ENCODE results near the gene ANXA11. TPM values are rescaled to one million over a fixed set of nuclear protein-coding genes. Genes with fewer than 3 reads are reported as not detected.
"Not testable (repeated sequence)": the region's sequence is repeated elsewhere in the genome, so short reads cannot be mapped to it uniquely, and the experiment has no call there.

Gene ANXA11
- total and polyA plus RNA-seq, 9 of the 15 experiments (the other 6 are each of a cell fraction or from before 2014, with no cell fraction given) = 43.6 to 212 (median 109) TPM

DNA sequence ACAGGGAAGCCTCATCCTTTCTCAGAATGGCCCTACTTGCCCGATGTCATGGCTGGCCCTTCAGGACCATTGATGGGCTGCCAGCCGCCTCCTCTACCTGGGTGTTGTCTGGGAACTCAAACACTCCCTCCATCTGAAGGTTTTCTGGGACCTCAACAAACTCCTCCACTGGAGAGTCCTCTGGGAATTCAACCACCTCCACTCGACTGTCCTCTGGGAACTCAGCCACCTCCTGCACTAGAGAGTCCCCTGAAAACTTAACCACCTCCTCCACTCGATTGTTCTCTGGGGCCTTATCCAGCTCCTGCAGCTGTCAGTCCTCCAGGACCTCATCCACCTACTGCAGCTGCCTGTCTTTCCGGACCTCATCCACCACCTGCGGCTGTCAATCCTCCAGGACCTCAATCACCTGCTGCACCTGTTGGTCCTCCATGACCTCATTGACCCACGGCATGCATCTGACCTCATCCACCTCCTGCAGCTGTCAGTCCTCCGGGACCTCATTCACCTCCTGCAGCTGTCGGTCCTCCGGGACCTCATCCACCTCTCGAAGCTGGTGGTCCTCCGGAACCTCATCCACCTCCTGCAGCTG, 47.1 kb upstream of the ANXA11 start:
- in situ Hi-C loops (cut with MboI) (no loop called here), intact Hi-C loops (cut with micrococcal nuclease) (no loop called here)
- FAIRE-seq = no peak
- no peak for ATAC-seq
- H3K9ac ChIP-seq (ENCODE audit: insufficient read depth in 1 of 2, low read depth in 2 of 2, low read length in 2 of 2) = 0 out of 4 replicates have a peak overlapping the region, but pooled peaks of 1 of the 2 experiments have one; percentile 48
- H4K20me1 ChIP-seq (replicated peaks; ENCODE audit: control insufficient read depth, insufficient read depth, low read length) = peaks cover 4% of the 10 kb centered on the region
- H3K9me3 ChIP-seq (replicated peaks; ENCODE audit: control insufficient read depth, insufficient read depth, low read depth, low read length) = no peaks in the 10 kb centered on the region
- H2AFZ ChIP-seq (ENCODE audit: low read depth, low read length) = no peak overlapping the region
- no peak overlapping the region for H3K4me2 ChIP-seq (ENCODE audit: insufficient read depth, low read length)
- ChIA-PET CTCF (ENCODE audit: low intra/inter-chr PET ratio) (no interaction called here), POLR2A (interaction anchor here (0.6 kb wide), 1 partner anchor 80 kb away, joined by 3 read pairs; no protein-coding TSS in a partner anchor)
- no peak overlapping the region for H3K27ac ChIP-seq (ENCODE audit: extremely low read depth, low read depth, low read length)
- H3K4me3 ChIP-seq = no peak overlapping the region
- 1% methylated on average over 12 of the region's 12 CpGs for WGBS (ENCODE audit: insufficient coverage, low coverage, missing lambda C conversion rate)
- BruUV-seq (replicated peaks) = no TSS peak
- no peaks in the 10 kb centered on the region for H3K36me3 ChIP-seq (ENCODE audit: control insufficient read depth, insufficient read depth, low read length)
- no peaks in the 10 kb centered on the region for H3K9me1 ChIP-seq (ENCODE audit: control insufficient read depth, insufficient read depth, low read length)
- no peak for TF ChIP-seq ETV5 (CRISPR knock-in tag; IDR thresholded peaks at IDR 0.05; ENCODE audit: low read depth)
- peak; percentile 59 for TF ChIP-seq CBFA2T2 (conservative IDR thresholded peaks at IDR 0.05)
- peak; percentile 63 for TF ChIP-seq CBFA2T3 (IDR thresholded peaks at IDR 0.05)
- no peak for TF ChIP-seq CHD4 (IDR thresholded peaks at IDR 0.05; ENCODE audit: insufficient read depth, insufficient replicate concordance, low read depth, low read length, poor library complexity, severe bottlenecking)
- no peak for TF ChIP-seq HCFC1 (IDR thresholded peaks at IDR 0.05; ENCODE audit: low read depth, low read length)
- peak in 1 of 4 experiments; percentile 6 for DNase-seq (ENCODE audit: extremely low read depth in 1 of 4, low spot score in 3 of 4)
- no peaks in the 10 kb centered on the region for H3K4me1 ChIP-seq (replicated peaks in 1 of 2; ENCODE audit: control insufficient read depth in 2 of 2, insufficient read depth in 2 of 2, low read length in 2 of 2)
- peaks cover 0 to 27% of the 10 kb centered on the region in 2 experiments; a peak in 3 of 5 replicates for H3K27me3 ChIP-seq (ENCODE audit: control insufficient read depth in 2 of 2, insufficient read depth in 2 of 2, low read length in 2 of 2)
- H3K79me2 ChIP-seq (ENCODE audit: control insufficient read depth, insufficient read depth, low read length) = no peaks in the 10 kb centered on the region

DNA sequence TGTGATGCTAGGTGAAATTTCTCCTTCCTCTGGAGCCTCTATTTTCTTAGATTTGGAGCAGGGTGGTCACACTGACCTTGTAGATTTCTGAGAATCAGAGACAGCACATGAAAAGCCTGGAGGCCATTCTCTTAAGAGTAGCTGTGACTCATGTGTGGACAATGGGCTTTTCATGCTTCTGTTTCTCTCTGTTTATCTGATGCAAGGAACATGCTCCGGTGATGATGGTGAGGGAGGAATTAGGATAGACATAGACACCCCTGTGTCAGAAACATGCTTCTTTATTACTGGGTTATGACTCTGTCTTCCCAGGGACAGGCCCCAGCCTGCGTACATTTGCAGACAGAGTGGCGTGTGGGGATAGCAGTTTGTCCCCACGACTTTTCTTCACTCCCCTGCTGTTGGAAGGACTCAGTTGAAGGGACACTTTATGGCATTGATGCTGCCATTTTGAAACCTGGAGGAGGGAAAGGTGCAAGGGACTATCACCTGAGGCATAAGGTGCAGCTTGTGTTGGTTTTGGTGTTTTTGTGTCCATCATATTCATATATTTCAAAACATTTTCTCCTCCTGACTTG, 46.5 kb upstream of the ANXA11 start:
- DNase-seq (ENCODE audit: extremely low read depth in 1 of 4, low spot score in 3 of 4); H4K20me1 ChIP-seq (replicated peaks; ENCODE audit: control insufficient read depth, insufficient read depth, low read length); H3K9me3 ChIP-seq (replicated peaks; ENCODE audit: control insufficient read depth, insufficient read depth, low read depth, low read length); H2AFZ ChIP-seq (ENCODE audit: low read depth, low read length); BruUV-seq (replicated peaks); H3K79me2 ChIP-seq (ENCODE audit: control insufficient read depth, insufficient read depth, low read length); ATAC-seq; in situ Hi-C loops (cut with MboI); POLR2A ChIA-PET; H3K4me3 ChIP-seq; H3K4me2 ChIP-seq (ENCODE audit: insufficient read depth, low read length); H3K9me1 ChIP-seq (ENCODE audit: control insufficient read depth, insufficient read depth, low read length); H3K27ac ChIP-seq (ENCODE audit: extremely low read depth, low read depth, low read length); intact Hi-C loops (cut with micrococcal nuclease); CTCF ChIA-PET (ENCODE audit: low intra/inter-chr PET ratio); H3K9ac ChIP-seq (ENCODE audit: insufficient read depth in 1 of 2, low read depth in 2 of 2, low read length in 2 of 2); H3K4me1 ChIP-seq (replicated peaks in 1 of 2; ENCODE audit: control insufficient read depth in 2 of 2, insufficient read depth in 2 of 2, low read length in 2 of 2); FAIRE-seq; H3K36me3 ChIP-seq (ENCODE audit: control insufficient read depth, insufficient read depth, low read length): not testable (repeated sequence)
- H3K27me3 ChIP-seq (ENCODE audit: control insufficient read depth in 2 of 2, insufficient read depth in 2 of 2, low read length in 2 of 2) = peaks cover 0 to 27% of the 10 kb centered on the region in 2 experiments; a peak in 3 of 5 replicates
- WGBS (ENCODE audit: insufficient coverage, low coverage, missing lambda C conversion rate) = 4% methylated on average over 3 of the region's 4 CpGs

DNA sequence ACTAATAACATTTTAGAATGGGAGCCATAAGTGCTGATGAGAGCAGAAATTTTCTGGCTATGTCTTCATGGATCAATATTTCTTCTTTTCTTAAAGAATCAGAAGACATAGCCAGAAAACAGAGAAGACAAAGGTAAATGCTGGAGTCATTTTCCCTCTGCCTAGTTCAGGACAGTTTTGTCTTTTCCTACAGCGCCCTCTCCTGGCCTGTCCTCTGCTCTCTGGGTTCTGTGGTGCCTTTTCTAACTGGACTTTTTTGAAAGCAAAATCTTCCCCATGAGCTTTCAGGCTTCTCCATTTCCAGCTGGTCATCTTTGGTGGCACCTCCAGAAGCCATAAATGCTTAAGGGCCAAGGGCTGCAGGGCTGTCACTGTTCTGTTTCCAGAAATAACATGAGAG, 45.1 kb upstream of the ANXA11 start:
- FAIRE-seq (peak; percentile 97), ATAC-seq (peak; percentile 94)
- H3K4me3 ChIP-seq; in situ Hi-C loops (cut with MboI); H2AFZ ChIP-seq (ENCODE audit: low read depth, low read length); CTCF ChIA-PET (ENCODE audit: low intra/inter-chr PET ratio); H3K36me3 ChIP-seq (ENCODE audit: control insufficient read depth, insufficient read depth, low read length); BruUV-seq (replicated peaks); H4K20me1 ChIP-seq (replicated peaks; ENCODE audit: control insufficient read depth, insufficient read depth, low read length); H3K79me2 ChIP-seq (ENCODE audit: control insufficient read depth, insufficient read depth, low read length); H3K9me3 ChIP-seq (replicated peaks; ENCODE audit: control insufficient read depth, insufficient read depth, low read depth, low read length); H3K4me1 ChIP-seq (replicated peaks in 1 of 2; ENCODE audit: control insufficient read depth in 2 of 2, insufficient read depth in 2 of 2, low read length in 2 of 2); H3K4me2 ChIP-seq (ENCODE audit: insufficient read depth, low read length); H3K9ac ChIP-seq (ENCODE audit: insufficient read depth in 1 of 2, low read depth in 2 of 2, low read length in 2 of 2); H3K27ac ChIP-seq (ENCODE audit: extremely low read depth, low read depth, low read length); intact Hi-C loops (cut with micrococcal nuclease); DNase-seq (ENCODE audit: extremely low read depth in 1 of 4, low spot score in 3 of 4); POLR2A ChIA-PET; H3K9me1 ChIP-seq (ENCODE audit: control insufficient read depth, insufficient read depth, low read length): not testable (repeated sequence)
- WGBS (ENCODE audit: insufficient coverage, low coverage, missing lambda C conversion rate) = no CpG with 5 or more reads among the region's 1 CpG
- peaks cover 0 to 23% of the 10 kb centered on the region in 2 experiments; a peak in 3 of 5 replicates for H3K27me3 ChIP-seq (ENCODE audit: control insufficient read depth in 2 of 2, insufficient read depth in 2 of 2, low read length in 2 of 2)

Measured in K562 (cell line).